ENCODE data around the gene BPIFB3.

The BPIFB3 gene

GRCh38 chr20:33059741-33060390 lies 6.2 kb downstream of the BPIFB3 start:
- no peak for DNase-seq (ENCODE audit: low read depth, low spot score)
- H3K9me3 ChIP-seq (ENCODE audit: low read depth, low read length) = no peaks in the 10 kb centered on the region
- no peak overlapping the region for H3K27ac ChIP-seq
- H3K36me3 ChIP-seq (ENCODE audit: insufficient read depth, low read length) = no peaks in the 10 kb centered on the region
- TF ChIP-seq POLR2AphosphoS5 (IDR thresholded peaks at IDR 0.05; ENCODE audit: borderline replicate concordance, low read depth, low read length) (no peak), EZH2 (IDR thresholded peaks at IDR 0.05) (no peak), FOXP2 (optimal IDR thresholded peaks at IDR 0.05; ENCODE audit: control extremely low read depth, extremely low read length, insufficient read depth) (no peak)
- H3K4me3 ChIP-seq = no peak overlapping the region
- H3K9ac ChIP-seq (ENCODE audit: insufficient read length) = no peak overlapping the region

- H3K9me3 ChIP-seq (ENCODE audit: low read depth, low read length) = no peaks in the 10 kb centered on the region
- no peak overlapping the region for H3K9ac ChIP-seq (ENCODE audit: insufficient read length)
- no peak overlapping the region for H3K4me3 ChIP-seq
- DNase-seq (ENCODE audit: low read depth, low spot score) = no peak
- TF ChIP-seq EZH2 (IDR thresholded peaks at IDR 0.05) = no peak
- no peak for TF ChIP-seq POLR2AphosphoS5 (IDR thresholded peaks at IDR 0.05; ENCODE audit: borderline replicate concordance, low read depth, low read length)
- no peak for TF ChIP-seq FOXP2 (optimal IDR thresholded peaks at IDR 0.05; ENCODE audit: control extremely low read depth, extremely low read length, insufficient read depth)
- no peak overlapping the region for H3K27ac ChIP-seq
- H3K36me3 ChIP-seq (ENCODE audit: insufficient read depth, low read length) = no peaks in the 10 kb centered on the region
These were observed 7.9 kb downstream of the BPIFB3 start for GRCh38 chr20:33061658-33062028.

DNA sequence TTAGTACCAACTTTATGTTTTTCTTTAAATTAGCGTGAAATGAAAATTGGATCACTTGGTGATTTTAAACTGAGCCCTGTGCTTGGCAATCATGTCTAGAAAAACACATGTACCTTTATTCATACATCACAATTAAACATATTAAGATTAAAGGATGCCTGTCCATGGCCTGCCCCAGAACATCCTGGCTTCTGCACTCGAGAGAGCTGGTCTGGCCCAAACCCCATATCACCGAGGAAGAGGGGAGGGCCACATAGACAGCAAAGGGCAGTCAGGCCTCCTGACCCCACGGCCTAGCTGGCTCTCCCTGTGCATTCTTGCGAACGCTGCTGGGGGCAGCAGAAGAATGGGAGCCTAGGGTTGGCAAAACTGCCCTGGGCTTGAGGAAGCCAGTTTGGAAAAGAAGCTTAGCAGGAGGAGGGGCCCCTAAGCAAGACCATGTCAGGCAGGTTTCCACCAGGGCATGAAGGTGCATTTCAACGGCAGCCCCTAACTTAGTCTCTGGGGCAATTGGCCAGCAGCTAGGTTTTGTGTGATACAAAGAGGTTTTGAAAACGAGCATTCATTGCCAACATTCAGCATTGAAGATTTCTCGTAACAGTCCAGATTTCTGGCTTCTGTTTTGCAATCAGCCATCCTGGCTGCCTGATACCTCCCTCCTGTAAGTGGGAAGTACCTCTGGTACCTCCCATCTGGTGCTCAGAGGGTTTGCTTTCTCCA lies 8.6 kb downstream of the BPIFB3 start:
- H3K9ac ChIP-seq (ENCODE audit: insufficient read length) = no peak overlapping the region
- no peak for DNase-seq (ENCODE audit: low read depth, low spot score)
- H3K4me3 ChIP-seq = no peak overlapping the region
- no peaks in the 10 kb centered on the region for H3K36me3 ChIP-seq (ENCODE audit: insufficient read depth, low read length)
- H3K9me3 ChIP-seq (ENCODE audit: low read depth, low read length) = no peaks in the 10 kb centered on the region
- TF ChIP-seq POLR2AphosphoS5 (IDR thresholded peaks at IDR 0.05; ENCODE audit: borderline replicate concordance, low read depth, low read length) (no peak), EZH2 (IDR thresholded peaks at IDR 0.05) (no peak), FOXP2 (optimal IDR thresholded peaks at IDR 0.05; ENCODE audit: control extremely low read depth, extremely low read length, insufficient read depth) (no peak)
- H3K27ac ChIP-seq = no peak overlapping the region

DNA sequence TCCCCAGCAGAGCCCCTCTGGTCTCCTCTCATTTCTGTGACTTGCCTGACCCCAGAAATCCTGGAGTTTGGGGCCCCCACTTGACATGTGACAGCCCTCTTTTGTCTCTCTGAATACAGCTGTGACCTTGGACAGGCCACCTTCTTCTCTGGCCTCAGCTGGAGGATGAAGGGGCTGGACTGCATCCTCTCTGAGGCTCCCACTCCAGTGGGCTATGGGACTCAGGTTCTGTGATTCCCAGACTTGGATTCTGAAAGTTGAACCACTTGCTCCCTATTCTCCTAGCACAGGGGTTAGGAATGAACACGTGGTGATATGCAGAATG lies 9.1 kb downstream of the BPIFB3 start:
- Histone ChIP-seq H3K36me3 (ENCODE audit: insufficient read depth, low read length) (no peaks in the 10 kb centered on the region), H3K9me3 (ENCODE audit: low read depth, low read length) (no peaks in the 10 kb centered on the region), H3K4me3 (no peak overlapping the region), H3K27ac (no peak overlapping the region), H3K9ac (ENCODE audit: insufficient read length) (no peak overlapping the region)
- no peak for TF ChIP-seq POLR2AphosphoS5 (IDR thresholded peaks at IDR 0.05; ENCODE audit: borderline replicate concordance, low read depth, low read length)
- no peak for DNase-seq (ENCODE audit: low read depth, low spot score)

DNA sequence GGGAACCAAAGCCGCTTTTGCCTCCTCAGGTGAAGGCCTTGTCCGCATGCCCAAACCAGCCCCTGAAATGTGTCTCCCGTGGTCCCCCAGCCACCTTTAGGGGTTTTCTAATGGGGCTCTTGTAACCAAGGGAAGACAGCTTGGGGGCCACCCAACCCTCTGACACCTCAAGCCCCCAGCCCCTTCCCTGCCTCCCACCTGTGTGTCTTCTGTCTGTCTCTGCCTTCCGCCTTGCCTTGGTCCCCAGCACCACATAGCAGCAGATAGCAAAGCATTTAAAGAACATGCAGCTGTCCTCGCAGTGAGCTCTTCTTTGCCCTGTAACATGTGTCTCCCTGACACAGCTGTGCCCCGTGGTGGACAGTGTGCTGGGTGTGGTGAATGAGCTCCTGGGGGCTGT lies 9.6 kb downstream of the BPIFB3 start:
- no peak overlapping the region for H3K9ac ChIP-seq (ENCODE audit: insufficient read length)
- H3K9me3 ChIP-seq (ENCODE audit: low read depth, low read length) = no peaks in the 10 kb centered on the region
- no peak overlapping the region for H3K4me3 ChIP-seq
- TF ChIP-seq EZH2 (IDR thresholded peaks at IDR 0.05) = no peak
- TF ChIP-seq POLR2AphosphoS5 (IDR thresholded peaks at IDR 0.05; ENCODE audit: borderline replicate concordance, low read depth, low read length) = no peak
- no peak for TF ChIP-seq FOXP2 (optimal IDR thresholded peaks at IDR 0.05; ENCODE audit: control extremely low read depth, extremely low read length, insufficient read depth)
- H3K27ac ChIP-seq = no peak overlapping the region
- H3K36me3 ChIP-seq (ENCODE audit: insufficient read depth, low read length) = no peaks in the 10 kb centered on the region
- no peak for DNase-seq (ENCODE audit: low read depth, low spot score)

DNA sequence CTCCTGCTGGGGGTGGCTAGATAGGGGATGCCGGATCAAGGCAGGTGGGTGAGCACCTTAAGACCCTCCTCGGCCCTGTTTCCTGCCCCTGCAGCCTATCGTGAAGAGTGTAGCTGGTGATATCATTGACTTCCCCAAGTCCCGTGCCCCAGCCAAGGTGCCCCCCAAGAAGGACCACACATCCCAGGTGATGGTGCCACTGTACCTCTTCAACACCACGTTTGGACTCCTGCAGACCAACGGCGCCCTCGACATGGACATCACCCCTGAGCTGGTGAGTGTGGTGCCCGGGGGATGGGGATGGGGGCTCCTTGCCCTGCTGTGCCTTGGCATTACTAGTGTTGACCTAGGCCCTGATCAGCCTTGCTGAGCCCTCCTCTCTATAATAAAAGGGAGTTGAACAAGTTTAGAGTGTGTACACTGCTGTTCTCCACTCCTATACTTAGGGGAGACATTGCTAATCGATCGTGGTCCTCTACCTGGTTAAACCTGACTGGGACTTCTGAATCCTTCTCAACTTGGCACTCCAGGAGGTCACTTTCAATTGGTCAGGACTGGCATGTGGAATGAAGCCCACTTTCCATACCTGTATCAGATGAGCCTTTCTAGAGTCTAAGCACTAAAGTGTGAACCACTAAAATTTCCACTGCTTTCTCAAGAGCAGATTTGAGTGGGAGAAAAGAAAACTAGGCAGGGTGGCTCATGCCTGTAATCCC lies 11.0 kb downstream of the BPIFB3 start:
- H3K9me3 ChIP-seq (ENCODE audit: low read depth, low read length) = no peaks in the 10 kb centered on the region
- no peak for TF ChIP-seq FOXP2 (optimal IDR thresholded peaks at IDR 0.05; ENCODE audit: control extremely low read depth, extremely low read length, insufficient read depth)

DNA sequence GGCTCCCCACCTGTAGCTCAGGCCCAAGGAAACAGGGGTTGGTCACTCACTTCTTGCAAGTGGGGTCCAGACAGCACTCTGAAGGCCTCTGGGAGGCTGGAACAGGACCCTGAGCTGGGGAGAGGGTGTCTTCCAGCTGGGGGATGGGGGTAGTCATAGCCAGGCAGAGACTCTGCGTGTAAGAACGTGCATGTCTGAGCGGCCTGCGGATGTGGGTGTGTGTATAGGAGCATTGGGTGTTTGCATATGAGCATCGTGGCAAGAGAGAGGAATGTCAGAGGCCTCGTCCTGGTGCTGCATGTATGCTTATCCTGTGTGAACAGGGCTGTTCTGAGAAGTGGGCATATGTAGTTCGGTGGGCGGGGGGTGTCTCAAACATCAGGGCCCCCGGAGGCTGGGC lies 12.1 kb downstream of the BPIFB3 start:
- Histone ChIP-seq H3K4me3 (no peak overlapping the region), H3K27ac (no peak overlapping the region), H3K9ac (ENCODE audit: insufficient read length) (no peak overlapping the region), H3K9me3 (ENCODE audit: low read depth, low read length) (no peaks in the 10 kb centered on the region), H3K36me3 (ENCODE audit: insufficient read depth, low read length) (no peaks in the 10 kb centered on the region)
- DNase-seq (ENCODE audit: low read depth, low spot score) = no peak
- TF ChIP-seq FOXP2 (optimal IDR thresholded peaks at IDR 0.05; ENCODE audit: control extremely low read depth, extremely low read length, insufficient read depth) = no peak
- no peak for TF ChIP-seq EZH2 (IDR thresholded peaks at IDR 0.05)
- TF ChIP-seq POLR2AphosphoS5 (IDR thresholded peaks at IDR 0.05; ENCODE audit: borderline replicate concordance, low read depth, low read length) = no peak

More for the DNA sequence above, 11.0 kb downstream of the BPIFB3 start:
- no peak for DNase-seq (ENCODE audit: low read depth, low spot score)
- H3K4me3 ChIP-seq = no peak overlapping the region
- H3K36me3 ChIP-seq (ENCODE audit: insufficient read depth, low read length) = no peaks in the 10 kb centered on the region
- H3K27ac ChIP-seq = no peak overlapping the region
- no peak overlapping the region for H3K9ac ChIP-seq (ENCODE audit: insufficient read length)

DNA sequence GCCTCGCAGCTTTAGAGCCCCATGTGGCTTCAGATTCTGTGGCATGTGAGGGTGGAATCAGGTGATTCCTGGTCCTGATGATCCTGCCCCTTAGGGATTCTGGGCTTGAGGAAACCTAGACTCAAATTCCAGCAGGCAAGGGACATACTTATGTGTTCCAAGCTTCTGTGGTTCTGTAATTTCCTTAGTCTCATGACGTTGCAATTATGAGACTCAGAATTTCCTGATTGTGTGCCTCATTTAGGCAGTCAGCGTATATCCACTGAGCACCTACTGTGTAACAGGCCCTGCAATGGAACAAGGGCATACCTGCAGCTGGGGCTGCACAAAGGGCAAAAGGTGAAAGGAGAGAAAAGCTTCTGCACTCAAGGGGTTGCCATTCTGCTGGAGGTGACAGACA lies 14.1 kb downstream of the BPIFB3 start:
- DNase-seq (ENCODE audit: low read depth, low spot score) = no peak
- Histone ChIP-seq H3K4me3 (no peak overlapping the region), H3K9me3 (ENCODE audit: low read depth, low read length) (no peaks in the 10 kb centered on the region), H3K9ac (ENCODE audit: insufficient read length) (no peak overlapping the region), H3K27ac (no peak overlapping the region), H3K36me3 (ENCODE audit: insufficient read depth, low read length) (no peaks in the 10 kb centered on the region)
- no peak for TF ChIP-seq FOXP2 (optimal IDR thresholded peaks at IDR 0.05; ENCODE audit: control extremely low read depth, extremely low read length, insufficient read depth)
- TF ChIP-seq EZH2 (IDR thresholded peaks at IDR 0.05) = no peak
- TF ChIP-seq POLR2AphosphoS5 (IDR thresholded peaks at IDR 0.05; ENCODE audit: borderline replicate concordance, low read depth, low read length) = no peak

Data from SK-N-MC (cell line).